ENCODE results near the gene B4GALNT2.

- no peak for TF ChIP-seq ARNTL (CRISPR knock-in tag; IDR thresholded peaks at IDR 0.05; ENCODE audit: borderline replicate concordance, low read depth)
- no peak for TF ChIP-seq ZFP30 (CRISPR knock-in tag; IDR thresholded peaks at IDR 0.05)
- no peak for TF ChIP-seq TOX (CRISPR knock-in tag; IDR thresholded peaks at IDR 0.05; ENCODE audit: borderline replicate concordance)
- TF ChIP-seq ZNF70 (CRISPR knock-in tag; IDR thresholded peaks at IDR 0.05): no peak
- TF ChIP-seq TCF4 (CRISPR knock-in tag; IDR thresholded peaks at IDR 0.05; ENCODE audit: borderline replicate concordance): no peak
- TF ChIP-seq ZFP3 (CRISPR knock-in tag; IDR thresholded peaks at IDR 0.05): no peak
- TF ChIP-seq ESRRG (CRISPR knock-in tag; IDR thresholded peaks at IDR 0.05): no peak
- no peak for TF ChIP-seq POU6F1 (CRISPR knock-in tag; IDR thresholded peaks at IDR 0.05; ENCODE audit: borderline replicate concordance, low read depth)
- no peak for TF ChIP-seq PATZ1 (CRISPR knock-in tag; IDR thresholded peaks at IDR 0.05; ENCODE audit: borderline replicate concordance)
- no peak for TF ChIP-seq ZC3H10 (CRISPR knock-in tag; IDR thresholded peaks at IDR 0.05)
- no peak for TF ChIP-seq TSHZ2 (CRISPR knock-in tag; IDR thresholded peaks at IDR 0.05)
- TF ChIP-seq PPARA (CRISPR knock-in tag; IDR thresholded peaks at IDR 0.05; ENCODE audit: borderline replicate concordance): no peak
- TF ChIP-seq CREB5 (CRISPR knock-in tag; IDR thresholded peaks at IDR 0.05; ENCODE audit: low read depth): no peak
- TF ChIP-seq ZNF8 (CRISPR knock-in tag; IDR thresholded peaks at IDR 0.05): no peak
Measured at GRCh38 chr17:49203796-49204195, 71.2 kb downstream of the B4GALNT2 start.
